ENCODE measurements around the gene RHAG. TPM values are rescaled to one million over a fixed set of nuclear protein-coding genes. Genes with fewer than 3 reads are reported as not detected.

Gene RHAG
- total RNA-seq, 1 donor from 2014 or later, result not detected

DNA sequence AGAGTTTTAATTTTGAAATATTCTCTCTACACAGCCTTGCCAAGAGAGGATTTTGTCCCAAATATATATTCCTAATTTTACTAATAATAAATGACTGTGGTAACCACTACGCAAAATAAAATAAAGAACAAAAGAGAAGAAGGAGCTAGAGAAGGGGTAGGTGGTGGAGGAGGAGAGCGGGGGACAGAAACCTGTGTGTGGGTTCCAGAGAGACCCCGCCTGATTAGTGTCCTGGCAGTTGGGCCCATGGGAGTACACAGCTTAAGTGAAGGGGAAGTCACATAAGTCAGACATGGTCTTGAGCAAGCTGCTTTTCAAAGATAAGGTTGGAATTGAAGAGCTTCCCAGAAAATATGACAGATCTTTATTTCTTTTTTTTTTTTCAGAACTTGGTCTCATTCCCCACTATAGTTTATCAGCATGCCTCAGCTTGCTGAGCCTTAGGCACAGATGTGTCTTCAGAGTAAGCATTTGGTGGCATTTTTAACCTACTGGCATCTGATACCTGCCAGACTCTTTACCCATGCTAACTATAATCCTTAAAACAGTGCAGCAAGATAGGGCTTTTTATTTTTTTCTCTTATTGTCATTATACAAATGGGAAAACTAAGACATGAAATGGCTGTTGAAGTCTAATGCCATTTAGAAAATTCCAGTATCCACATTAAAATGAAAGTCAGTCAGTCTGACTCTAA is 9.6 kb upstream of the RHAG start:
- no peaks in the 10 kb centered on the region for H3K9me3 Mint-ChIP-seq
- no peaks in the 10 kb centered on the region for H3K4me1 Mint-ChIP-seq
- DNase-seq (ENCODE audit: low read depth, low spot score), result no peak
- no peak overlapping the region for H3K27ac Mint-ChIP-seq (ENCODE audit: unreplicated experiment)
- H3K36me3 Mint-ChIP-seq (ENCODE audit: low read depth), result no peaks in the 10 kb centered on the region
- TF ChIP-seq, protein P1, sequence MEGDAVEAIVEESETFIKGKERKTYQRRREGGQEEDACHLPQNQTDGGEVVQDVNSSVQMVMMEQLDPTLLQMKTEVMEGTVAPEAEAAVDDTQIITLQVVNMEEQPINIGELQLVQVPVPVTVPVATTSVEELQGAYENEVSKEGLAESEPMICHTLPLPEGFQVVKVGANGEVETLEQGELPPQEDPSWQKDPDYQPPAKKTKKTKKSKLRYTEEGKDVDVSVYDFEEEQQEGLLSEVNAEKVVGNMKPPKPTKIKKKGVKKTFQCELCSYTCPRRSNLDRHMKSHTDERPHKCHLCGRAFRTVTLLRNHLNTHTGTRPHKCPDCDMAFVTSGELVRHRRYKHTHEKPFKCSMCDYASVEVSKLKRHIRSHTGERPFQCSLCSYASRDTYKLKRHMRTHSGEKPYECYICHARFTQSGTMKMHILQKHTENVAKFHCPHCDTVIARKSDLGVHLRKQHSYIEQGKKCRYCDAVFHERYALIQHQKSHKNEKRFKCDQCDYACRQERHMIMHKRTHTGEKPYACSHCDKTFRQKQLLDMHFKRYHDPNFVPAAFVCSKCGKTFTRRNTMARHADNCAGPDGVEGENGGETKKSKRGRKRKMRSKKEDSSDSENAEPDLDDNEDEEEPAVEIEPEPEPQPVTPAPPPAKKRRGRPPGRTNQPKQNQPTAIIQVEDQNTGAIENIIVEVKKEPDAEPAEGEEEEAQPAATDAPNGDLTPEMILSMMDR (conservative IDR thresholded peaks at IDR 0.05), result no peak
- no peaks in the 10 kb centered on the region for H3K27me3 Mint-ChIP-seq (ENCODE audit: low read depth)
- no peak overlapping the region for H3K4me3 Mint-ChIP-seq

- no peak overlapping the region for H3K4me3 Mint-ChIP-seq
- no peak for DNase-seq (ENCODE audit: low read depth, low spot score)
- H3K27ac Mint-ChIP-seq (ENCODE audit: unreplicated experiment), result no peak overlapping the region
- no peaks in the 10 kb centered on the region for H3K36me3 Mint-ChIP-seq (ENCODE audit: low read depth)
- no peaks in the 10 kb centered on the region for H3K9me3 Mint-ChIP-seq
- no peaks in the 10 kb centered on the region for H3K4me1 Mint-ChIP-seq
- TF ChIP-seq, protein P1 (conservative IDR thresholded peaks at IDR 0.05), result no peak
- no peaks in the 10 kb centered on the region for H3K27me3 Mint-ChIP-seq (ENCODE audit: low read depth)
Measured at GRCh38 chr6:49645139-49645538, 8.5 kb upstream of the RHAG start.

DNA sequence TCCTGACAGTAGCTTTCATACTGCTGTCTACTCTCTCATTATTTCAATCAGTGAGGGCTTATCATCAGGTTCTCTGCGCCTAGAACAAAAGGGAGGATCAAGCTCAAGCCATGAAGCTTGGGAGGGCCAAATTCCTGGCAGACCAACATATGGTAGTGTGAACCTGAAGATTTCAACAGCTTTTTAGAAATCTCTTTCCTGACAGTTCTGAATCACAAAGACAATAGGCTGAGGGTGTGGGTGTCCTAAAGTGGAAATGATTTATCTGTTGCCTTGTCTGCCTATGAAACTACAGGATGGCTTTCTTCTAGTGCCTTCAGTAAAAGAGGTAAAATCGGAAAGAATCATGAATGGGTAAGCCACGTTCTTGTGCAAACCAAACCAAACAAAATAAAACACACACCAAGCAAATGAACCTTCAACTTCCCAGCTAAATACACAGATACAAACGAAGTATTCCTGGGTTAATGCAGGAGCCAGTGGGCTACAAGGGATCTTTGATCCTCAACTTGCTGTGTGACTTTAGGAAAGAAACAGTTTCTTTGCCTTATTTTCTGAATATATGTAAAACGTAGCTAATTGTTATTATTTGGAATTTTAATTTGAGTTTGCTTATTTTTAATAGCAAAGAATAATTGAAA is 2.7 kb upstream of the RHAG start:
- Mint-ChIP-seq H3K36me3 (ENCODE audit: low read depth) (no peaks in the 10 kb centered on the region), H3K27ac (ENCODE audit: unreplicated experiment) (no peak overlapping the region), H3K9me3 (no peaks in the 10 kb centered on the region), H3K4me3 (no peak overlapping the region), H3K27me3 (ENCODE audit: low read depth) (no peaks in the 10 kb centered on the region), H3K4me1 (no peaks in the 10 kb centered on the region)
- TF ChIP-seq, protein P1 (conservative IDR thresholded peaks at IDR 0.05), result no peak
- no peak for DNase-seq (ENCODE audit: low read depth, low spot score)

DNA sequence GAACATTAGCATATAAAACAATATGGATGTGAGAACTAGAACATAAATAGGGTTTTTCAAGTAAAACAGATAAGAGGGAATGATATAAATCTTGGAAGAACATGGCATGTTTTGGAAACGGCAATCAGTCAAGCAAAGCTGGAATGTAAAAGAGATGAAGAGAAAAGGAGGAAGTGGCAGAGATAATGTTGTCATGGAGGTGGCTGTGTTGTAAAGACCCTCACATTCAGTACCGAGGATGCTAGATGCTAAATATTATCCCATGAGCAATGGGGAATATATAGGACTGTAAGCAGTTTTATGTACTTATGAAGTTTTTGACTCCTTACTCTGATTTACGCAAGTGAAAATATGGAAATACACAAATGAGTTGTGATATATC is 702 bp upstream of the RHAG start:
- no peak overlapping the region for H3K4me3 Mint-ChIP-seq
- DNase-seq (ENCODE audit: low read depth, low spot score), result no peak

GRCh38 chr6:49635978-49636712 is 494 bp downstream of the RHAG start:
- Mint-ChIP-seq H3K27me3 (ENCODE audit: low read depth) (no peaks in the 10 kb centered on the region), H3K27ac (ENCODE audit: unreplicated experiment) (no peak overlapping the region), H3K36me3 (ENCODE audit: low read depth) (no peaks in the 10 kb centered on the region), H3K9me3 (no peaks in the 10 kb centered on the region), H3K4me1 (no peaks in the 10 kb centered on the region), H3K4me3 (no peak overlapping the region)
- DNase-seq (ENCODE audit: low read depth, low spot score), result no peak
- TF ChIP-seq, protein P1 (conservative IDR thresholded peaks at IDR 0.05), result no peak

More for the DNA sequence above, 702 bp upstream of the RHAG start:
- H3K27me3 Mint-ChIP-seq (ENCODE audit: low read depth), result no peaks in the 10 kb centered on the region
- no peaks in the 10 kb centered on the region for H3K9me3 Mint-ChIP-seq
- H3K4me1 Mint-ChIP-seq, result no peaks in the 10 kb centered on the region
- TF ChIP-seq, protein P1 (conservative IDR thresholded peaks at IDR 0.05), result no peak
- no peaks in the 10 kb centered on the region for H3K36me3 Mint-ChIP-seq (ENCODE audit: low read depth)
- no peak overlapping the region for H3K27ac Mint-ChIP-seq (ENCODE audit: unreplicated experiment)

Measured in neural crest cell (in vitro differentiated cells).